ENCODE results near the gene MAD1L1.

The MAD1L1 gene

GRCh38 chr7:2217206-2217605, 15.5 kb downstream of the MAD1L1 start:
- DNase-seq: no peak

- DNase-seq: no peak
These were observed 16.9 kb downstream of the MAD1L1 start for GRCh38 chr7:2215851-2216250.

GRCh38 chr7:2214636-2215035, 18.1 kb downstream of the MAD1L1 start:
- peak; percentile 21 for DNase-seq

- no peak for DNase-seq
These were observed 19.1 kb downstream of the MAD1L1 start for GRCh38 chr7:2213551-2214215.

- DNase-seq: no peak
These were observed 19.8 kb downstream of the MAD1L1 start for GRCh38 chr7:2212906-2213305.

- DNase-seq: no peak
These were observed 20.8 kb downstream of the MAD1L1 start for GRCh38 chr7:2211926-2212325.

GRCh38 chr7:2211259-2211880, 21.4 kb downstream of the MAD1L1 start:
- no peak for DNase-seq

GRCh38 chr7:2210551-2211258, 22.0 kb downstream of the MAD1L1 start:
- no peak for DNase-seq

- no peak for DNase-seq
These were observed 22.8 kb downstream of the MAD1L1 start for GRCh38 chr7:2209961-2210323.

GRCh38 chr7:2209146-2209960, 23.4 kb downstream of the MAD1L1 start:
- peak; percentile 8 for DNase-seq

GRCh38 chr7:2208712-2209111, 24.0 kb downstream of the MAD1L1 start:
- no peak for DNase-seq

- no peak for DNase-seq
These were observed 27.5 kb downstream of the MAD1L1 start for GRCh38 chr7:2205036-2205780.

- DNase-seq: no peak
These were observed 28.3 kb downstream of the MAD1L1 start for GRCh38 chr7:2204446-2204845.

GRCh38 chr7:2203766-2204300, 28.9 kb downstream of the MAD1L1 start:
- no peak for DNase-seq

- no peak for DNase-seq
These were observed 29.6 kb downstream of the MAD1L1 start for GRCh38 chr7:2202901-2203765.

- DNase-seq: no peak
These were observed 30.4 kb downstream of the MAD1L1 start for GRCh38 chr7:2202361-2202761.

GRCh38 chr7:2201686-2202360, 30.9 kb downstream of the MAD1L1 start:
- no peak for DNase-seq

- DNase-seq: no peak
These were observed 31.6 kb downstream of the MAD1L1 start for GRCh38 chr7:2201128-2201527.

GRCh38 chr7:2200584-2200980, 32.2 kb downstream of the MAD1L1 start:
- no peak for DNase-seq

- no peak for DNase-seq
These were observed 32.7 kb downstream of the MAD1L1 start for GRCh38 chr7:2199956-2200583.
